ENCODE data around the gene CEP170B. TPM values are rescaled to one million over a fixed set of nuclear protein-coding genes. Genes with fewer than 3 reads are reported as not detected.

CEP170B gene
- total and polyA plus RNA-seq, 9 of the 15 experiments (the other 6 are each of a cell fraction or from before 2014, with no cell fraction given) = 0.01 to 10.2 (median 2.2) TPM

DNA sequence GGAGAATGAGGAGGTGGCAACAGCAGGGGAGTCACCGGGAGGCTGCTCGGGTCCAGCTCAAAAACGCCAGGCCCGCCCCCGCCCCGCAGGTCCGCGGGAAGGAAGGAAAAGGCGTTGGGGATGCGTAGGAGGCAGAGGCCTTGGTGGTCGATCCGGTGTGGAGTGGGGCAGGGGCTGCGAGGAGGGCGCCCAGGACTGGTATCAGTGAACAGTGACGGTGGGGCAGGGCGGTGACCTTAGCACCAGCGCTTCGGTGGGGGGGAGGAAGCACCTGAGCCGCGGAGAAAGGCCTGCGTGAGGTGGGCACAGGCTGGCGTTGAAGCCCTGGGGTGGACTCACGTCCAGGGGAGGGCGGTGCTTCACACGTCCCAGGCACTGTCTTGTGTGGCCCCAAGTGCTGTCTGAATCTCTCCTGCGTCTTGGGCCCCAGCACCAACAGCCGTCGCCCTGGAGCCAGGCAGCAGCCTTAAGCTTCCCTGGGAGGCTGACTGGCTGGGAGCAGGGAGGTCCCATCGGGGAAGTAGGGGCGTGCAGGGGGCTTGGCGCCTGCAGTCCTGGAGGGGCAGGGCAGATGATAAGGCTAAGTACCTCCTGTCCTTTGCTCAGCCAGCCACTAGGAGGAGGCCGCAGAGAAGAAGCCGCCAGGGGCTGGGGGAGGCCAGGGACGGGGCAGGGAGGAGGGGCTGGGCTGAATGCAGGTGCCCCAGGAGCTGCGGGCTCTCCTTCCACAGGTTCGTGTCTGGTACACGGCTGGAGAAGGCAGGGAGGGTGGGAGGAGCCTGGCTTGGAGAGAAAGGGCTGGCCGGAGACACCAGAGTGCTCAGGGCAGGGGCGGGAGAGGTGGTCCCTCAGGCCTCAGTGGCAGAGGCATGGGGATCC lies 37.7 kb upstream of the CEP170B start:
- Histone ChIP-seq H3K36me3 (ENCODE audit: control insufficient read depth, insufficient read depth, low read length) (no peaks in the 10 kb centered on the region), H3K9me1 (ENCODE audit: control insufficient read depth, insufficient read depth, low read length) (no peaks in the 10 kb centered on the region), H3K4me3 (peak overlapping the region; percentile 25; the same call in 1 of the 2 replicates), H4K20me1 (replicated peaks; ENCODE audit: control insufficient read depth, insufficient read depth, low read length) (no peaks in the 10 kb centered on the region; the same call in 1 of the 2 replicates), H3K4me2 (ENCODE audit: insufficient read depth, low read length) (peak overlapping the region; percentile 63), H3K9me3 (replicated peaks; ENCODE audit: control insufficient read depth, insufficient read depth, low read depth, low read length) (no peaks in the 10 kb centered on the region), H3K27ac (ENCODE audit: extremely low read depth, low read depth, low read length) (no peak overlapping the region), H3K4me1 (replicated peaks in 1 of 2; ENCODE audit: control insufficient read depth in 2 of 2, insufficient read depth in 2 of 2, low read length in 2 of 2) (peaks cover 6 to 30% of the 10 kb centered on the region in 2 experiments; a peak in 3 of 5 replicates), H2AFZ (ENCODE audit: low read depth, low read length) (peak overlapping the region; percentile 72), H3K27me3 (ENCODE audit: control insufficient read depth in 2 of 2, insufficient read depth in 2 of 2, low read length in 2 of 2) (no peaks in the 10 kb centered on the region), H3K79me2 (ENCODE audit: control insufficient read depth, insufficient read depth, low read length) (no peaks in the 10 kb centered on the region), H3K9ac (ENCODE audit: insufficient read depth in 1 of 2, low read depth in 2 of 2, low read length in 2 of 2) (peak overlapping the region in 1 of 2 experiments; percentile 66; a peak in 2 of 4 replicates)
- ATAC-seq = peak; percentile 94
- no peak for FAIRE-seq
- DNase-seq (ENCODE audit: extremely low read depth in 1 of 4, low spot score in 3 of 4) = peak; percentile 69 to 78 (median 73)
- CTCF ChIA-PET (ENCODE audit: low intra/inter-chr PET ratio) = interaction anchor here (1.8 kb wide), 1 partner anchor 58 kb away, joined by 13 read pairs; no protein-coding TSS in a partner anchor
- WGBS (ENCODE audit: insufficient coverage, low coverage, missing lambda C conversion rate) = 15% methylated on average over 11 of the region's 39 CpGs
- no TSS peak for BruUV-seq (replicated peaks)
- POLR2A ChIA-PET = no interaction called here
- in situ Hi-C loops (cut with MboI) (no loop called here), intact Hi-C loops (cut with micrococcal nuclease) (loop anchor here (5.0 kb wide), 1 partner anchor 75 kb away; the partner anchor contains the start of gene SIVA1)
- TF ChIP-seq, protein P1, sequence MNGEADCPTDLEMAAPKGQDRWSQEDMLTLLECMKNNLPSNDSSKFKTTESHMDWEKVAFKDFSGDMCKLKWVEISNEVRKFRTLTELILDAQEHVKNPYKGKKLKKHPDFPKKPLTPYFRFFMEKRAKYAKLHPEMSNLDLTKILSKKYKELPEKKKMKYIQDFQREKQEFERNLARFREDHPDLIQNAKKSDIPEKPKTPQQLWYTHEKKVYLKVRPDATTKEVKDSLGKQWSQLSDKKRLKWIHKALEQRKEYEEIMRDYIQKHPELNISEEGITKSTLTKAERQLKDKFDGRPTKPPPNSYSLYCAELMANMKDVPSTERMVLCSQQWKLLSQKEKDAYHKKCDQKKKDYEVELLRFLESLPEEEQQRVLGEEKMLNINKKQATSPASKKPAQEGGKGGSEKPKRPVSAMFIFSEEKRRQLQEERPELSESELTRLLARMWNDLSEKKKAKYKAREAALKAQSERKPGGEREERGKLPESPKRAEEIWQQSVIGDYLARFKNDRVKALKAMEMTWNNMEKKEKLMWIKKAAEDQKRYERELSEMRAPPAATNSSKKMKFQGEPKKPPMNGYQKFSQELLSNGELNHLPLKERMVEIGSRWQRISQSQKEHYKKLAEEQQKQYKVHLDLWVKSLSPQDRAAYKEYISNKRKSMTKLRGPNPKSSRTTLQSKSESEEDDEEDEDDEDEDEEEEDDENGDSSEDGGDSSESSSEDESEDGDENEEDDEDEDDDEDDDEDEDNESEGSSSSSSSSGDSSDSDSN (IDR thresholded peaks at IDR 0.05; ENCODE audit: borderline replicate concordance in 1 of 2, low read depth in 2 of 2, low read length in 2 of 2) = 0 out of 4 replicates have a peak, but pooled peaks of 1 of the 2 experiments have one; percentile 21
- TF ChIP-seq RAD21 (CRISPR knock-in tag; conservative IDR thresholded peaks at IDR 0.05 in 1 of 2, IDR thresholded peaks at IDR 0.05 in 1 of 2) (peak in 1 of 2 experiments; percentile 45; a peak in 2 of 4 replicates), EGR1 (conservative IDR thresholded peaks at IDR 0.05) (peak; percentile 74), CTBP1 (IDR thresholded peaks at IDR 0.05; ENCODE audit: borderline replicate concordance) (peak; percentile 19; the same call in 1 of the 2 replicates), HDAC1 (IDR thresholded peaks at IDR 0.05) (0 out of 4 replicates have a peak, but pooled peaks of 1 of the 2 experiments have one; percentile 19), MAZ (CRISPR knock-in tag; conservative IDR thresholded peaks at IDR 0.05 in 1 of 2, IDR thresholded peaks at IDR 0.05 in 1 of 2) (peak in 1 of 2 experiments; percentile 49; a peak in 1 of 4 replicates), SRSF9 (IDR thresholded peaks at IDR 0.05; ENCODE audit: borderline replicate concordance, low read depth, low read length) (no peak)
- TF ChIP-seq, protein P2, sequence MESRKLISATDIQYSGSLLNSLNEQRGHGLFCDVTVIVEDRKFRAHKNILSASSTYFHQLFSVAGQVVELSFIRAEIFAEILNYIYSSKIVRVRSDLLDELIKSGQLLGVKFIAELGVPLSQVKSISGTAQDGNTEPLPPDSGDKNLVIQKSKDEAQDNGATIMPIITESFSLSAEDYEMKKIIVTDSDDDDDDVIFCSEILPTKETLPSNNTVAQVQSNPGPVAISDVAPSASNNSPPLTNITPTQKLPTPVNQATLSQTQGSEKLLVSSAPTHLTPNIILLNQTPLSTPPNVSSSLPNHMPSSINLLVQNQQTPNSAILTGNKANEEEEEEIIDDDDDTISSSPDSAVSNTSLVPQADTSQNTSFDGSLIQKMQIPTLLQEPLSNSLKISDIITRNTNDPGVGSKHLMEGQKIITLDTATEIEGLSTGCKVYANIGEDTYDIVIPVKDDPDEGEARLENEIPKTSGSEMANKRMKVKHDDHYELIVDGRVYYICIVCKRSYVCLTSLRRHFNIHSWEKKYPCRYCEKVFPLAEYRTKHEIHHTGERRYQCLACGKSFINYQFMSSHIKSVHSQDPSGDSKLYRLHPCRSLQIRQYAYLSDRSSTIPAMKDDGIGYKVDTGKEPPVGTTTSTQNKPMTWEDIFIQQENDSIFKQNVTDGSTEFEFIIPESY (CRISPR knock-in tag; IDR thresholded peaks at IDR 0.05) = peak; percentile 57
- TF ChIP-seq, protein P3, sequence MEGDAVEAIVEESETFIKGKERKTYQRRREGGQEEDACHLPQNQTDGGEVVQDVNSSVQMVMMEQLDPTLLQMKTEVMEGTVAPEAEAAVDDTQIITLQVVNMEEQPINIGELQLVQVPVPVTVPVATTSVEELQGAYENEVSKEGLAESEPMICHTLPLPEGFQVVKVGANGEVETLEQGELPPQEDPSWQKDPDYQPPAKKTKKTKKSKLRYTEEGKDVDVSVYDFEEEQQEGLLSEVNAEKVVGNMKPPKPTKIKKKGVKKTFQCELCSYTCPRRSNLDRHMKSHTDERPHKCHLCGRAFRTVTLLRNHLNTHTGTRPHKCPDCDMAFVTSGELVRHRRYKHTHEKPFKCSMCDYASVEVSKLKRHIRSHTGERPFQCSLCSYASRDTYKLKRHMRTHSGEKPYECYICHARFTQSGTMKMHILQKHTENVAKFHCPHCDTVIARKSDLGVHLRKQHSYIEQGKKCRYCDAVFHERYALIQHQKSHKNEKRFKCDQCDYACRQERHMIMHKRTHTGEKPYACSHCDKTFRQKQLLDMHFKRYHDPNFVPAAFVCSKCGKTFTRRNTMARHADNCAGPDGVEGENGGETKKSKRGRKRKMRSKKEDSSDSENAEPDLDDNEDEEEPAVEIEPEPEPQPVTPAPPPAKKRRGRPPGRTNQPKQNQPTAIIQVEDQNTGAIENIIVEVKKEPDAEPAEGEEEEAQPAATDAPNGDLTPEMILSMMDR (IDR thresholded peaks at IDR 0.05 in 2 of 3, conservative IDR thresholded peaks at IDR 0.05 in 1 of 3; ENCODE audit: insufficient read depth in 2 of 3, low read depth in 1 of 3, low read length in 3 of 3) = peak; percentile 58 to 80 (median 64); a peak in 5 of 6 replicates
- TF ChIP-seq, protein P4, sequence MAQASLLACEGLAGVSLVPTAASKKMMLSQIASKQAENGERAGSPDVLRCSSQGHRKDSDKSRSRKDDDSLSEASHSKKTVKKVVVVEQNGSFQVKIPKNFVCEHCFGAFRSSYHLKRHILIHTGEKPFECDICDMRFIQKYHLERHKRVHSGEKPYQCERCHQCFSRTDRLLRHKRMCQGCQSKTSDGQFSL (CRISPR knock-in tag; IDR thresholded peaks at IDR 0.05) = peak; percentile 45
- TF ChIP-seq, protein P4 (tag; IDR thresholded peaks at IDR 0.05) = no peak

All from K562 (cell line).